Type B pancreatic cell (in vitro differentiated cells): Measurements from ENCODE around the gene GALR3. TPM values are rescaled to one million over a fixed set of nuclear protein-coding genes. Genes with fewer than 3 reads are reported as not detected.

ENCODE experiments used
- DNase-seq: peaks from one replicate; pipeline ENCODE4 v3.0.0; 2021; ENCODE audit warnings: mixed read lengths; ENCODE audit not compliant: unreplicated experiment; ENCODE audit errors: extremely low spot score
- H3K27ac Mint-ChIP-seq: 2 replicates; pipeline ENCODE4 v1.8.0; 2021; ENCODE audit warnings: mild to moderate bottlenecking, mixed read lengths
- H3K27me3 Mint-ChIP-seq: 2 replicates; pipeline ENCODE4 v1.8.0; 2021; ENCODE audit warnings: mixed read lengths
- H3K36me3 Mint-ChIP-seq: 2 replicates; pipeline ENCODE4 v1.8.0; 2021; ENCODE audit warnings: mixed read lengths
- H3K4me1 Mint-ChIP-seq: one replicate; pipeline ENCODE4 v1.8.0; 2021; ENCODE audit warnings: mixed read lengths; ENCODE audit not compliant: unreplicated experiment
- H3K4me3 Mint-ChIP-seq: 2 replicates; pipeline ENCODE4 v1.8.0; 2021; ENCODE audit warnings: mild to moderate bottlenecking, mixed read lengths
- H3K9me3 Mint-ChIP-seq: 2 replicates; pipeline ENCODE4 v1.8.0; 2021; ENCODE audit warnings: mixed read lengths
- total RNA-seq: library from RNA; stranded (reverse); gene quantifications from 2 replicates; pipeline ENCODE4 v1.2.1, GENCODE V29; 2021; ENCODE audit warnings: low replicate concordance
- TF ChIP-seq, protein P1 (sequence below): fragments of 200-600 bp; sonication (generic); conservative IDR thresholded peaks from 2 replicates; pipeline ENCODE4 v1.5.0; 2021; ENCODE audit warnings: antibody characterized with exemption, mild to moderate bottlenecking

The GALR3 gene
- total RNA-seq, 1 donor from 2014 or later, result 0.34 TPM

DNA sequence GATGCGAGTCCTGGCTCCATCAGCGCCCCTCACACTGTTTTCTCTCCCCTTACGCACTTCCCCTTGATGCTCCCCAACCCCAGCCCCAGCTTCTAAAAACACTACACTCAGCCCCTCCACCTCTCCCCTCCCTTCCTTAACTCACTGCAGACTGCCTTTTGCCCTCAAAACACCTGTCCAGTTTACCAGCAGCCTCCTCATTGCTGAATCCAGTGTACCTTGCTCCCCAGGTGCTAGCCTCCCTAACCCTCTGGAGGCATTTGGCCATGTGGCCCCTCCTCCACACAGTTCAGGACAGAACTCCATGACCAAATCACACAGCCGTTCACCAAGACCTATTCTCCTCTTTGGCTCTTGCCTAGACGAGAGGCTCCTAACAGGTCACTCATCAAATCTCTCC is 2.8 kb upstream of the GALR3 start:
- peak overlapping the region; percentile 7 for H3K4me3 Mint-ChIP-seq
- H3K27me3 Mint-ChIP-seq, result peaks cover 48% of the 10 kb centered on the region
- TF ChIP-seq, protein P1, sequence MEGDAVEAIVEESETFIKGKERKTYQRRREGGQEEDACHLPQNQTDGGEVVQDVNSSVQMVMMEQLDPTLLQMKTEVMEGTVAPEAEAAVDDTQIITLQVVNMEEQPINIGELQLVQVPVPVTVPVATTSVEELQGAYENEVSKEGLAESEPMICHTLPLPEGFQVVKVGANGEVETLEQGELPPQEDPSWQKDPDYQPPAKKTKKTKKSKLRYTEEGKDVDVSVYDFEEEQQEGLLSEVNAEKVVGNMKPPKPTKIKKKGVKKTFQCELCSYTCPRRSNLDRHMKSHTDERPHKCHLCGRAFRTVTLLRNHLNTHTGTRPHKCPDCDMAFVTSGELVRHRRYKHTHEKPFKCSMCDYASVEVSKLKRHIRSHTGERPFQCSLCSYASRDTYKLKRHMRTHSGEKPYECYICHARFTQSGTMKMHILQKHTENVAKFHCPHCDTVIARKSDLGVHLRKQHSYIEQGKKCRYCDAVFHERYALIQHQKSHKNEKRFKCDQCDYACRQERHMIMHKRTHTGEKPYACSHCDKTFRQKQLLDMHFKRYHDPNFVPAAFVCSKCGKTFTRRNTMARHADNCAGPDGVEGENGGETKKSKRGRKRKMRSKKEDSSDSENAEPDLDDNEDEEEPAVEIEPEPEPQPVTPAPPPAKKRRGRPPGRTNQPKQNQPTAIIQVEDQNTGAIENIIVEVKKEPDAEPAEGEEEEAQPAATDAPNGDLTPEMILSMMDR, result no peak
- H3K9me3 Mint-ChIP-seq, result no peaks in the 10 kb centered on the region
- H3K27ac Mint-ChIP-seq, result no peak overlapping the region
- DNase-seq, result no peak
- no peaks in the 10 kb centered on the region for H3K36me3 Mint-ChIP-seq
- peaks cover 12% of the 10 kb centered on the region for H3K4me1 Mint-ChIP-seq

DNA sequence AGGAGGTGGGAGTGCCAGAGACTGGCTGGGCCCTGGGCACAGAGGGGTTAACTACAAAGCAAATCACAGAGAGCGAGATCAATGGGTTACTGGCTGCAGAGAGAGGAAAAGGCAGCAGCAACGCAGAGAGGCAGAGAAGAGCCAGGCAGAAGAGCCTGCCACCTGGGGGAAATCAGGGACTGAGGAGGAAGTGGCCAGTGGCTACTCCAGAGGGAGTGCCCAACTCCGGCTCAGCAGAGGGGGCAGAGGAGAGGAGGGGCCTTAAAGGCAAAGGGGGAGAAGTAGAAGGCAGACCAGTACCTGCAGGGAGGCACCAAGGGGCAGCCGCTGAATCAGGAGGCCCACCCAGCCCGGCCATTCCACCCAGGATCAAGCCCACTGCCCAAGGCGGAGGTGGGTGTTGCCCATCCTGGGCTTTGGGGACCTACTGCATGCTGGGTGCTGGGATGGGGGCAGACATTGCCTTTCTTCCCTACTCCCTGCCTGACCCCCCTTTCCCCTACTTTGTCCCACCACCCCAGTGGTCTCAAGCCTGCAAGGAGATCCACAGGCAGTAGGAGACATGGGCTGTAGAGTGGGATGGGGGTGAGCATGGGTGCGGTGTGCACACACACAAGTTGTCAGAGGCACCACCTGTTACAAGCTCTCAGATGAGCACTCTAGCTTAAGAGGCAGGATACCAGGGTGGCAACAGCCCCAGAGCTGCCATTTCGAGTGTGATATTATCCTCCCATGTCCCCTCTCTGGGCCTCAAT is 926 bp upstream of the GALR3 start:
- H3K36me3 Mint-ChIP-seq, result no peaks in the 10 kb centered on the region
- no peak for DNase-seq
- H3K27ac Mint-ChIP-seq, result no peak overlapping the region
- no peaks in the 10 kb centered on the region for H3K9me3 Mint-ChIP-seq
- H3K4me1 Mint-ChIP-seq, result peaks cover 12% of the 10 kb centered on the region
- TF ChIP-seq, protein P1, result no peak
- peak overlapping the region; percentile 64 for H3K4me3 Mint-ChIP-seq
- H3K27me3 Mint-ChIP-seq, result peaks cover 53% of the 10 kb centered on the region

DNA sequence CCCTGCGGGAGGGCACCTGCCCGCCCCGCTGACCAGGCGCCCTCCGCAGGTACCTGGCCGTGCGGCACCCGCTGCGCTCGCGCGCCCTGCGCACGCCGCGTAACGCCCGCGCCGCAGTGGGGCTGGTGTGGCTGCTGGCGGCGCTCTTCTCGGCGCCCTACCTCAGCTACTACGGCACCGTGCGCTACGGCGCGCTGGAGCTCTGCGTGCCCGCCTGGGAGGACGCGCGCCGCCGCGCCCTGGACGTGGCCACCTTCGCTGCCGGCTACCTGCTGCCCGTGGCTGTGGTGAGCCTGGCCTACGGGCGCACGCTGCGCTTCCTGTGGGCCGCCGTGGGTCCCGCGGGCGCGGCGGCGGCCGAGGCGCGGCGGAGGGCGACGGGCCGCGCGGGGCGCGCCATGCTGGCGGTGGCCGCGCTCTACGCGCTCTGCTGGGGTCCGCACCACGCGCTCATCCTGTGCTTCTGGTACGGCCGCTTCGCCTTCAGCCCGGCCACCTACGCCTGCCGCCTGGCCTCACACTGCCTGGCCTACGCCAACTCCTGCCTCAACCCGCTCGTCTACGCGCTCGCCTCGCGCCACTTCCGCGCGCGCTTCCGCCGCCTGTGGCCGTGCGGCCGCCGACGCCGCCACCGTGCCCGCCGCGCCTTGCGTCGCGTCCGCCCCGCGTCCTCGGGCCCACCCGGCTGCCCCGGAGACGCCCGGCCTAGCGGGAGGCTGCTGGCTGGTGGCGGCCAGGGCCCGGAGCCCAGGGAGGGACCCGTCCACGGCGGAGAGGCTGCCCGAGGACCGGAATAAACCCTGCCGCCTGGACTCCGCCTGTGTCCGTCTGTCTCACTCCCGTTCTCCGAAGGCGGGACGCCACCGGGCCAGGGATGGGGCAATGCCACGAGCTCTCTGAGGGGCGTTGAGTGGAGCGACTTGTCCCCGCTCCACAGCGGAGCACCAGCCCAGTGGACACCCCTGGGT is 1.8 kb downstream of the GALR3 start:
- Mint-ChIP-seq H3K27me3 (peaks cover 42% of the 10 kb centered on the region), H3K27ac (no peak overlapping the region), H3K4me1 (peaks cover 5% of the 10 kb centered on the region), H3K4me3 (peak overlapping the region; percentile 83), H3K36me3 (peaks cover 7% of the 10 kb centered on the region), H3K9me3 (no peaks in the 10 kb centered on the region)
- TF ChIP-seq, protein P1, result no peak
- no peak for DNase-seq

DNA sequence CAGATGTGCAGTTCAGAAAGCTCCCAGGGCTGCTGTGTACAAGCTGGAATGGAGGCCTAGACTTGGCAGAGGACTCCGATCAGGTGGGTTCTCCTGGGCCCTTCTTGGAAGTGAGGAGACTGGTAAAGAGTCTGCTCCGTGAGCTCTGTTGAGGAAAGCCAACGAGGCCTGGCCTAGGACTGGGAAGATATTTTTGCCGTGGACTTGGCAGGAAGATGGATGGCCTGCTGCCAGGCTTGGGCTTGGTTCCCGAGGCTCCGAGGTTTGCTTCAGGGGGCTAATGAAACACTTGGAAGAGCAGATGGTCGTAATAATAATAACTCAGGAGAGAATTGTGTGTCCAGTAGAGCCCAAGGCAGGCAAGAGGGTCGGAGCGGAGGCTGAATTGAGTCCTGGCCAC is 3.9 kb downstream of the GALR3 start:
- H3K27ac Mint-ChIP-seq, result no peak overlapping the region
- H3K27me3 Mint-ChIP-seq, result peaks cover 28% of the 10 kb centered on the region
- peaks cover 7% of the 10 kb centered on the region for H3K36me3 Mint-ChIP-seq
- TF ChIP-seq, protein P1, result no peak
- no peaks in the 10 kb centered on the region for H3K9me3 Mint-ChIP-seq
- H3K4me3 Mint-ChIP-seq, result no peak overlapping the region
- peaks cover 1% of the 10 kb centered on the region for H3K4me1 Mint-ChIP-seq
- no peak for DNase-seq

DNA sequence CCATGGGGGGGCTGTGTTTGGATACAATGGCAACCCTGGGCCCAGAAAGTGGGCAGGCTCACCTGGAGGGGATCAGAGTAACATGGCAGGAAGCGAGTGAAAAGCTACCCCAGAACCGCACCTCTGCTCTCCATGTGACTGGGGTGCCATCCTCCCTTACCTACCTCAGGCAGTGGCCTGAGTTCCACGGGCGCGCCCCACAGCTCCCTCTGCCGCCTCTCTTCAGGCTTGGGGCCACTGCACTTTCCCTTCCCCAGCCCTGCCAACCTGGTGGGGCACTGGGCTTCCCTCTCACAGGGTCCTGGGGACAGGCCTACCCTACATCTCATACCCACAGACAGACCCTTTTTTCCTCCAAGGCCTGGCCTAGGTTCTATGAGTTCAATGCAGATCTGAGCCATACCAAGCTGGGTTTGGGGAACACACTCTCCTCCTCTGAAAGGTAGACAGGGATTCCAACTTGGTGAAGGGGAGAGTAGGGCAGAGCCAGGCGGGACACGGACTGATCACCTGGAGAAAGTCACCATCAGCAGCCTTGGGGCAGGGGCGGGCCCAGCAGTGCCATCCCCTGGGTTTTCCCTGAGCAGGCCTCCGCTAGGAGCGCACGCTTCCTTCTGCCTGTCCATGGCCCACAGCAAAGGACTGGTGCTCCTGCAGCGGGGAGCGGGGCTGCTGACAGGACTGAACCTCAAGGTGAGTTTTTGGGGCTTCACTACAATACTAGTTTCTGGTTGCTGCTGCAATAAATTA is 7.1 kb downstream of the GALR3 start:
- no peak for DNase-seq
- TF ChIP-seq, protein P1, result no peak
- no peak overlapping the region for H3K27ac Mint-ChIP-seq
- peaks cover 7% of the 10 kb centered on the region for H3K36me3 Mint-ChIP-seq
- H3K27me3 Mint-ChIP-seq, result peaks cover 5% of the 10 kb centered on the region
- H3K9me3 Mint-ChIP-seq, result no peaks in the 10 kb centered on the region
- no peaks in the 10 kb centered on the region for H3K4me1 Mint-ChIP-seq
- H3K4me3 Mint-ChIP-seq, result no peak overlapping the region
